ENCODE measurements around the gene ITPR3.
A peak's percentile ranks its signal among the peaks of the same experiment; 100 is the strongest.

Gene ITPR3

DNA sequence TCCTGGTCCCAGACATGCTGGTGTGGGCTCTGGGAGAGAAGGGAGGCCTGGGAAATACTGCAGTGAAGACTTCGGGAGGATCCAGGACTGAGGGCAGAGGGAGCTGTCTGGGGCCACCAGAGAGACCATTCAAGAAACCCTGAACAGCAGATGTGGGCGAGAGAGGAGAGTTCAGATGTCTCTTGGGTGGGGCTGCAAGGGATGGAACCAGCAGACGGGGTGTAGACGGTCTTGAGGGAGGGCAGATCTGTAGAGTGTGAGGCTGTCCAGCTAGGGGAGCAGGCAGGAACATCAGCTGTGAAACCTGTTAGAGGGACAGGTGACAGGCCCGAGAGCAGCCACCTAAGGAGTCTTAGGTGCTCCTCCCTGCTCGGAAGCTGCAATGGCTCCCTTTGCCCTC is 38.9 kb downstream of the ITPR3 start:
- TF ChIP-seq, protein P1, sequence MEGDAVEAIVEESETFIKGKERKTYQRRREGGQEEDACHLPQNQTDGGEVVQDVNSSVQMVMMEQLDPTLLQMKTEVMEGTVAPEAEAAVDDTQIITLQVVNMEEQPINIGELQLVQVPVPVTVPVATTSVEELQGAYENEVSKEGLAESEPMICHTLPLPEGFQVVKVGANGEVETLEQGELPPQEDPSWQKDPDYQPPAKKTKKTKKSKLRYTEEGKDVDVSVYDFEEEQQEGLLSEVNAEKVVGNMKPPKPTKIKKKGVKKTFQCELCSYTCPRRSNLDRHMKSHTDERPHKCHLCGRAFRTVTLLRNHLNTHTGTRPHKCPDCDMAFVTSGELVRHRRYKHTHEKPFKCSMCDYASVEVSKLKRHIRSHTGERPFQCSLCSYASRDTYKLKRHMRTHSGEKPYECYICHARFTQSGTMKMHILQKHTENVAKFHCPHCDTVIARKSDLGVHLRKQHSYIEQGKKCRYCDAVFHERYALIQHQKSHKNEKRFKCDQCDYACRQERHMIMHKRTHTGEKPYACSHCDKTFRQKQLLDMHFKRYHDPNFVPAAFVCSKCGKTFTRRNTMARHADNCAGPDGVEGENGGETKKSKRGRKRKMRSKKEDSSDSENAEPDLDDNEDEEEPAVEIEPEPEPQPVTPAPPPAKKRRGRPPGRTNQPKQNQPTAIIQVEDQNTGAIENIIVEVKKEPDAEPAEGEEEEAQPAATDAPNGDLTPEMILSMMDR (IDR thresholded peaks at IDR 0.05; ENCODE audit: insufficient read depth, low read depth, low read length, missing control alignments), result no peak
- H3K4me3 ChIP-seq (ENCODE audit: low read length), result no peak overlapping the region
- no peak for DNase-seq (ENCODE audit: low read depth)

DNA sequence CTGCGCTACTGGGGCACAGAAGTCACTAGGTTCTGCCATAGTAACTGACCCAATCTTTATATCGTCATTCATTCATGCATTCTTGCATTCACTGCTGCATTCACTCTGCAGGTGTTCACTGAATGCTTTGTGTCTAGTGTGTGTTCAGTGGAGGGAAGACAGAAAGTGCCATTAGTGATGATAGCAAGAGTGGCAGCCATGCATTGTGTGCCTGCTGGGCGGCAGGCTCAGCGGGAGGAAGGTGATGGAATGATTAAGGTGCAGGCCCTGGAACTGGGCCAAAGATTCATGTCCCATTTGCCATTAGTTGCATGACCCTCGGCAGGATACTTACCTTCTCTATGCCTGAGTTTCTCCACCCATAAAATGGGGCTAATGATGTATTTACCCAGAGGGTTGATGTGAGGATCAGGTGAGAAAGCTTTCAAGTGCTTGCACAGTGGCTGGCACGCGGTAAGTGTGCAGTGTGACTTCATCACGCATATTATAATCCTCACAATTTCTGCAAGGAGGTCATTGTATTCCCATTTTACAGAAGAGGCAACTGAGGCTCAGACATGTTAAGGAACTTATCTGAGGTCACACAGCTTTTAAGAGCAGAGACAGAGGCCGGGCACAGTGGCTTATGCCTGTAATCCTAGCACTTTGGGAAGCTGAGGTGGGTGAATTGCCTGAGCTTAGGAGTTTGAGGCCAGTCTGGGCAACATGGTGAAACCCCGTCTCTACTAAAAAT is 40.1 kb downstream of the ITPR3 start:
- TF ChIP-seq, protein P1 (IDR thresholded peaks at IDR 0.05; ENCODE audit: insufficient read depth, low read depth, low read length, missing control alignments), result no peak
- no peak overlapping the region for H3K4me3 ChIP-seq (ENCODE audit: low read length)
- no peak for DNase-seq (ENCODE audit: low read depth)

DNA sequence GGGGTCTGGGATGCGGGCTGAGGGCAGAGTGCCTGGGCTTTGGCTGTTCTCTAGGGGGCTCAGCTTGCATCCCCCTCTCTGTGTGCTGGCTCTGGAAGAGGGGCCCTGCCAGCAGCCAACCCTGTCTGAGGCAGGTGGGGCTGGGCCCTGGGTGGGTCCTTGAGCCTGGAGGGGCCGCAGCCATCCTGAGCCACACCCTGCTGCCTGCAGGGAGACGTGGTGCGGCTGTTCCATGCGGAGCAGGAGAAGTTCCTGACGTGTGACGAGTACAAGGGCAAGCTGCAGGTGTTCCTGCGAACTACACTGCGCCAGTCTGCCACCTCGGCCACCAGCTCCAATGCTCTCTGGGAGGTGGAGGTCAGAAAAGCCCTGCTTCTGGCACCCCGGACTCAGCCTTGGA is 41.2 kb downstream of the ITPR3 start:
- no peak overlapping the region for H3K4me3 ChIP-seq (ENCODE audit: low read length)
- TF ChIP-seq, protein P1 (IDR thresholded peaks at IDR 0.05; ENCODE audit: insufficient read depth, low read depth, low read length, missing control alignments), result no peak
- DNase-seq (ENCODE audit: low read depth), result no peak

DNA sequence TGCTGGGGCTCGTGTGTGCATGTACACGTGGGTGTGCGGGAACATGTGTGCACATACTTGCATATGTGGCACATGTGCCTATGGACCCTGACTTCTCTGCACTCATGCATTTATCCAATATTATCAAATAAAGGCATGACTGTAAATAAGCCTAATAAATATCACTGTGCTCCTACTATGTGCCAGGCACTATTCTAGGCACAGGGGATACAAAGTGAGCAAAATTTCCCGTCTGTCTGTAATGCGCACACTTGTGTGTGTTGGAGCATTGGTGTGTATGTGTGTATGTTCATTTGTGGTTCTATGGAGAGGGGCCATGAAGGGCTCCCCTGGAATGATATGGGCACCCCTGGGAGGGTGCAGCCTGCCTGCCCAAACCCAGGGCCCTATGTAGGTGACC is 41.9 kb downstream of the ITPR3 start:
- DNase-seq (ENCODE audit: low read depth), result peak; percentile 45
- TF ChIP-seq, protein P1 (IDR thresholded peaks at IDR 0.05; ENCODE audit: insufficient read depth, low read depth, low read length, missing control alignments), result no peak
- no peak overlapping the region for H3K4me3 ChIP-seq (ENCODE audit: low read length)

DNA sequence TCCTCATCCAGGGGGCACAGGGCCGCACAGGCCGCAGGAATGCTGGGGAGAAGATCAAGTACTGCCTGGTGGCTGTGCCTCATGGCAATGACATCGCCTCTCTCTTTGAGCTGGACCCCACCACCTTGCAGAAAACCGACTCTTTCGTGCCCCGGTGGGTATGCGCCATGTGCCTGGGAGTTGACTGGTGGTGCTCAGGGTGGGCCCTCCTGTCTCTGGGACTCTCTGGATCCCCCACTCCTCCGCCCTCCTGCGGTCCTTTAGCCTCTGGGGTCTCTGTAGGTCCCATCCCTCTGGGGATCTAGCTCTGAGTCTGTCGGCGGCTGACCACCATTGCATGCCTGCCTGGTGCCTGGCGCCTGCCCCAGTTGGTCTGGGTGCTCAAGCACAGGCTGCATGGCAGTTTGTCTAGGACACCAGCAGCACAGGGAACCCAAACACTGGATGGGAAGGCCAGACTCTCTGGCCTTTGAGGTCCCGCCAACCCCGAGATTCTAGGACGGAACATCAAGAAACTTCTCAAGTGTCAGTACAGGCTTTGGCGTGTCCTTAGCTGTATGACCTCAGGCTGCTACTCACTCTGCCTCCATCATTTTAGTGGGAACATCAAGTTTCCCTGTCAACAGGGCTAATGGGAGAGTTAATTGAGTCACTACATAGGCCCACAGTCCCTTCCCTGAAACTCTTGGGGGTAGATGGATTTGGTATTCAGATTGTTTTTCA is 42.8 kb downstream of the ITPR3 start:
- TF ChIP-seq, protein P1 (IDR thresholded peaks at IDR 0.05; ENCODE audit: insufficient read depth, low read depth, low read length, missing control alignments), result no peak

DNA sequence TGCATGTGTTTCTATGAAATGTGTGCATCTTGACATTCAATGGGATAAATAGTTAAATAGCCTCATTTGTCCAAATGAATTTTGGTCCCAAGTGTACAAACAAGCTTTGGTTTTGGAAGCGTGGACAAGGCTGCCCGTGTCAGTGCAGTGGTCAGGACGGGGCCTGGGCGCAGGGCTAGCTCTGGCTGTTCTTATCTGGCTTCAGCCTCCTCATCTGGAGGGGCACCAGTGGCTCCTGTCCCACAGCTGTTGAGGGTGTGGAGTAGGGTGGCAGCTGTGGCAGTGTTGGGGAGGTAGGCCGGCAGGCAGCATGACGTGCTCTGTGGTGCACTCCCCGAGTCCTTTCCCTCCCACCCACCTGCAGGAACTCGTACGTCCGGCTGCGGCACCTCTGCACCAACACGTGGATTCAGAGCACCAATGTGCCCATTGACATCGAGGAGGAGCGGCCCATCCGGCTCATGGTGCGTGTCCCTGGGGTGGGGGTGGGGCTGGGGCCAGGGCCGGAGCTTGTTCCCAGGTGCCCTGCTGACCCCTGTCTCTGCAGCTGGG is 43.5 kb downstream of the ITPR3 start:
- no peak for DNase-seq (ENCODE audit: low read depth)
- no peak overlapping the region for H3K4me3 ChIP-seq (ENCODE audit: low read length)
- TF ChIP-seq, protein P1 (IDR thresholded peaks at IDR 0.05; ENCODE audit: insufficient read depth, low read depth, low read length, missing control alignments), result no peak

More for the DNA sequence above, 42.8 kb downstream of the ITPR3 start:
- no peak for DNase-seq (ENCODE audit: low read depth)
- H3K4me3 ChIP-seq (ENCODE audit: low read length), result no peak overlapping the region
